GM12872 (cell line): ENCODE measurements around the gene SLC11A2.
A peak's percentile ranks its signal among the peaks of the same experiment; 100 is the strongest.

ENCODE experiments used
- CTCF ChIP-seq: IDR thresholded peaks from 3 replicates; pipeline ENCODE4 v1.5.1; 2011; ENCODE audit warnings: low read depth, mild to moderate bottlenecking, low read length, moderate library complexity; ENCODE audit not compliant: insufficient read depth

Gene SLC11A2

GRCh38 chr12:50990147-50990727 is 35.9 kb downstream of the SLC11A2 start:
- TF ChIP-seq CTCF = no peak

GRCh38 chr12:50988871-50989270 is 37.3 kb downstream of the SLC11A2 start:
- no peak for TF ChIP-seq CTCF

- no peak for TF ChIP-seq CTCF
Measured at GRCh38 chr12:50988051-50988450, 38.1 kb downstream of the SLC11A2 start.

- TF ChIP-seq CTCF = peak; percentile 61
Measured at GRCh38 chr12:50986966-50987737, 39.0 kb downstream of the SLC11A2 start.

GRCh38 chr12:50985322-50985721 is 40.9 kb downstream of the SLC11A2 start:
- TF ChIP-seq CTCF = no peak

- TF ChIP-seq CTCF = no peak
Measured at GRCh38 chr12:50984586-50985298, 41.4 kb downstream of the SLC11A2 start.
